Vagina (tissue), 2 donors: ENCODE results near the gene DEFB125.

Source experiments
- CTCF ChIP-seq, 3 experiments: fragments of 450-650 bp in 2 of 3; fragments of 200-600 bp in 1 of 3; sonication (generic) in 1 of 3; IDR thresholded peaks; one replicate each; pipeline ENCODE4 v1.5.1; 2017 to 2019; ENCODE audit warnings: antibody characterized with exemption in 3 of 3, mild to moderate bottlenecking in 2 of 3, moderate library complexity in 2 of 3
- POLR2AphosphoS5 ChIP-seq, 2 donors: sonication (generic); formaldehyde crosslinking; IDR thresholded peaks; one replicate each; pipeline ENCODE4 v1.9.0; 2017; ENCODE audit warnings: antibody characterized with exemption in 2 of 2, mild to moderate bottlenecking in 2 of 2, low read depth in 1 of 2; ENCODE audit not compliant: insufficient read depth in 1 of 2

- no peak for TF ChIP-seq POLR2AphosphoS5 (IDR thresholded peaks at IDR 0.05; ENCODE audit: insufficient read depth in 1 of 2, low read depth in 1 of 2)
- TF ChIP-seq CTCF (IDR thresholded peaks at IDR 0.05), result no peak
These were observed 7.7 kb downstream of the DEFB125 start for GRCh38 chr20:95215-95614.
